Neural progenitor cell (in vitro differentiated cells): Measurements from ENCODE around the gene SLC6A11. TPM values are rescaled to one million over a fixed set of nuclear protein-coding genes. Genes with fewer than 3 reads are reported as not detected.

Source experiments
- DNase-seq: peaks from one replicate; pipeline ENCODE4 v3.0.0-alpha.2; 2016; ENCODE audit warnings: low spot score
- H2AFZ ChIP-seq: fragments of 200-600 bp; sonication (generic); replicated peaks from 2 replicates; pipeline ENCODE4 v1.6.1; 2016; ENCODE audit warnings: antibody characterized with exemption
- H3F3A ChIP-seq: fragments of 200-600 bp; sonication (generic); 2 replicates; pipeline ENCODE4 v1.6.1; 2016; ENCODE audit warnings: antibody characterized with exemption, low read depth
- H3K27ac ChIP-seq: fragments of 200-600 bp; sonication (generic); 2 replicates; pipeline ENCODE4 v1.5.1; 2016; ENCODE audit warnings: mild to moderate bottlenecking
- H3K27me3 ChIP-seq: fragments of 200-600 bp; sonication (generic); 2 replicates; pipeline ENCODE4 v1.6.1; 2016; ENCODE audit warnings: mild to moderate bottlenecking, moderate library complexity
- H3K36me3 ChIP-seq: fragments of 200-600 bp; sonication (generic); 2 replicates; pipeline ENCODE4 v1.5.1; 2016
- H3K4me1 ChIP-seq: fragments of 200-600 bp; sonication (generic); 2 replicates; pipeline ENCODE4 v1.6.1; 2016; ENCODE audit warnings: mixed run types
- H3K4me2 ChIP-seq: fragments of 200-600 bp; sonication (generic); 2 replicates; pipeline ENCODE4 v1.6.1; 2016
- H3K4me3 ChIP-seq: fragments of 200-600 bp; sonication (generic); 2 replicates; pipeline ENCODE4 v1.5.1; 2016
- H3K79me2 ChIP-seq: fragments of 200-600 bp; sonication (generic); 2 replicates; pipeline ENCODE4 v1.6.1; 2016; ENCODE audit warnings: low read depth
- H3K9ac ChIP-seq: fragments of 200-600 bp; sonication (generic); 2 replicates; pipeline ENCODE4 v1.6.1; 2016
- H3K9me3 ChIP-seq: fragments of 200-600 bp; sonication (generic); 2 replicates; pipeline ENCODE4 v1.5.1; 2016; ENCODE audit warnings: low read depth
- H4K20me1 ChIP-seq: fragments of 200-600 bp; sonication (generic); 2 replicates; pipeline ENCODE4 v1.6.1; 2016; ENCODE audit warnings: low read depth
- H3K27ac Mint-ChIP-seq: 3 replicates; pipeline ENCODE4 v1.8.0; 2021; ENCODE audit warnings: mixed read lengths
- H3K27me3 Mint-ChIP-seq: 2 replicates; pipeline ENCODE4 v1.8.0; 2022; ENCODE audit warnings: low read depth, mild to moderate bottlenecking, inconsistent platforms, moderate library complexity, mixed read lengths; ENCODE audit not compliant: insufficient read depth
- H3K36me3 Mint-ChIP-seq: 3 replicates; pipeline ENCODE4 v1.8.0; 2021; ENCODE audit warnings: mixed read lengths
- H3K4me1 Mint-ChIP-seq: 3 replicates; pipeline ENCODE4 v1.8.0; 2021; ENCODE audit warnings: mixed read lengths
- H3K4me3 Mint-ChIP-seq: 3 replicates; pipeline ENCODE4 v1.8.0; 2021; ENCODE audit warnings: mild to moderate bottlenecking, moderate library complexity, mixed read lengths
- H3K9me3 Mint-ChIP-seq: 3 replicates; pipeline ENCODE4 v1.8.0; 2020; ENCODE audit warnings: mixed read lengths
- EZH2 ChIP-seq: fragments of 200-600 bp; sonication (generic); IDR thresholded peaks from 2 replicates; pipeline ENCODE4 v1.6.1; 2017; ENCODE audit warnings: antibody characterized with exemption, mild to moderate bottlenecking, moderate library complexity
- EZH2phosphoT487 ChIP-seq: fragments of 200-600 bp; sonication (generic); IDR thresholded peaks from 2 replicates; pipeline ENCODE4 v1.6.1; 2017; ENCODE audit warnings: antibody characterized with exemption
- total RNA-seq: library from RNA; depleted of rRNA; stranded (reverse); fragments of >200 nt; gene quantifications from 2 replicates; pipeline ENCODE4 v1.2.3, GENCODE V29; 2015; ENCODE audit warnings: low replicate concordance
- TF ChIP-seq, protein P1 (sequence below): fragments of 200-600 bp; sonication (generic); IDR thresholded peaks from 2 replicates; pipeline ENCODE4 v1.5.1; 2017; ENCODE audit warnings: antibody characterized with exemption, mild to moderate bottlenecking

SLC6A11 gene
- total RNA-seq, 1 donor from 2014 or later: 0.86 TPM

DNA sequence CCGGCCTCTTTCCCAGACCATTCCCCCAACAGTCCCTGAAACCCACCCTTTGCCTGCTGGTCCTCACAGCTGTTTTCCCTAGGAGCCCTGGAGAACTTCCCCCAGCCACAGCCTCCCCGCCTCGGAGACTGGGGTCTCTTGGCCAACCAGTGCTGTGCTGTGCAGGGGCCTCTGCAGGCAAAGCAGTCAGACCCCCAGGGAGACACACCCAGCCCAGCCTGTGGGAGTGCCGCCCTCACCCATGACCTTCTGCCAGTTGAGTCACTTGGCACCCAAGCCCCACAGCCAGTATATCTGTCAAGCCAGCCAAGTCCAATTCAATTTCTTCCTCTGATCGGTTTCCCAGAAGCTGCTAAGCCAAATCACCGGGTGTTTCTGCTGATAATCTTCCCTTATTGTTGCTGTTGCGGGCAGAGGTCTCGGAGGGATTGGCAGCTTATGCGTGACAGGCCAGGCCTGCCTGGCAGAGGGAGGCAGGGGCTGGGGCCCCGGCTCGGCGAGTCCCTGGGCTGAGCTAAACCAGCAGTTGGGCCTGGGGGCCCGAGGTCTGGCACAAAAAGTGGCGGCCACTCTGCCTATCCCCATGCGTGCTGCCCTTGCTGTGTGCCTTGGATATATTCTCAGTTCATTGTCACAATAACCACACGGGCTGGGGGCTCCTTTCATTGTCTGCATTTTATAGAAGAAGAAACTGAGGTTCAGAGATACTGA lies 110.9 kb downstream of the SLC6A11 start:
- Histone ChIP-seq H3K9me3 (no peaks in the 10 kb centered on the region), H2AFZ (no peak overlapping the region), H3K27ac (no peak overlapping the region), H3K9ac (no peak overlapping the region), H3K4me2 (no peak overlapping the region), H3K36me3 (no peaks in the 10 kb centered on the region), H4K20me1 (no peaks in the 10 kb centered on the region), H3K79me2 (no peaks in the 10 kb centered on the region), H3K4me1 (peaks cover 8% of the 10 kb centered on the region), H3K27me3 (peaks cover 16% of the 10 kb centered on the region), H3K4me3 (no peak overlapping the region), H3F3A (no peaks in the 10 kb centered on the region)
- H3K27ac Mint-ChIP-seq: no peak overlapping the region
- TF ChIP-seq, protein P1, sequence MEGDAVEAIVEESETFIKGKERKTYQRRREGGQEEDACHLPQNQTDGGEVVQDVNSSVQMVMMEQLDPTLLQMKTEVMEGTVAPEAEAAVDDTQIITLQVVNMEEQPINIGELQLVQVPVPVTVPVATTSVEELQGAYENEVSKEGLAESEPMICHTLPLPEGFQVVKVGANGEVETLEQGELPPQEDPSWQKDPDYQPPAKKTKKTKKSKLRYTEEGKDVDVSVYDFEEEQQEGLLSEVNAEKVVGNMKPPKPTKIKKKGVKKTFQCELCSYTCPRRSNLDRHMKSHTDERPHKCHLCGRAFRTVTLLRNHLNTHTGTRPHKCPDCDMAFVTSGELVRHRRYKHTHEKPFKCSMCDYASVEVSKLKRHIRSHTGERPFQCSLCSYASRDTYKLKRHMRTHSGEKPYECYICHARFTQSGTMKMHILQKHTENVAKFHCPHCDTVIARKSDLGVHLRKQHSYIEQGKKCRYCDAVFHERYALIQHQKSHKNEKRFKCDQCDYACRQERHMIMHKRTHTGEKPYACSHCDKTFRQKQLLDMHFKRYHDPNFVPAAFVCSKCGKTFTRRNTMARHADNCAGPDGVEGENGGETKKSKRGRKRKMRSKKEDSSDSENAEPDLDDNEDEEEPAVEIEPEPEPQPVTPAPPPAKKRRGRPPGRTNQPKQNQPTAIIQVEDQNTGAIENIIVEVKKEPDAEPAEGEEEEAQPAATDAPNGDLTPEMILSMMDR: no peak
- TF ChIP-seq EZH2: no peak
- no peak for TF ChIP-seq EZH2phosphoT487
- no peaks in the 10 kb centered on the region for H3K9me3 Mint-ChIP-seq
- H3K36me3 Mint-ChIP-seq: no peaks in the 10 kb centered on the region
- H3K4me1 Mint-ChIP-seq: peaks cover 12% of the 10 kb centered on the region
- no peak overlapping the region for H3K4me3 Mint-ChIP-seq
- no peak for DNase-seq
- H3K27me3 Mint-ChIP-seq: peaks cover 7% of the 10 kb centered on the region

DNA sequence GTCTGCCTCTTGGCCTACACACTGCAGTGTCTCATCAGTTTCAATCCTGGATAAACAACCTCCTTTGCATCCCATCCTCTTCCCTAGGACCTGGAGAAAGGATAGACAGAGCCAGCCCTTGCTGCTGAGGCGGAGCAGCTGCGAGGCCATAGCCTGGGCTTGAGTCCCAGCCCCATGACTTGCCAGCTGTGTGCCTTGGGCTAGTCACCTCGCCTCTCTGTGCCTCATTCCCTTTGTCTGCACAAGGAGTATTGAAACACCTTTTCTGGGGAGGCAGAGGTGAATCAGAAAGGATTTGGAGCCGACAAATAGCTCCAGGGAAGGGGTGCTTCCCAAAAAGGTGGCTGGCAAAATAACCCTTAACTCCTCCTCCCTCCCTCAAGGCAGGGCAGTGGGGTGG lies 111.5 kb downstream of the SLC6A11 start:
- Mint-ChIP-seq H3K27me3 (peaks cover 7% of the 10 kb centered on the region), H3K27ac (no peak overlapping the region), H3K36me3 (no peaks in the 10 kb centered on the region), H3K4me1 (peaks cover 14% of the 10 kb centered on the region), H3K9me3 (no peaks in the 10 kb centered on the region), H3K4me3 (no peak overlapping the region)
- no peaks in the 10 kb centered on the region for H3K36me3 ChIP-seq
- no peak overlapping the region for H3K27ac ChIP-seq
- no peak overlapping the region for H3K9ac ChIP-seq
- no peak overlapping the region for H2AFZ ChIP-seq
- H3K4me2 ChIP-seq: no peak overlapping the region
- H3K79me2 ChIP-seq: no peaks in the 10 kb centered on the region
- peaks cover 8% of the 10 kb centered on the region for H3K4me1 ChIP-seq
- no peaks in the 10 kb centered on the region for H3K9me3 ChIP-seq
- no peak overlapping the region for H3K4me3 ChIP-seq
- H3F3A ChIP-seq: no peaks in the 10 kb centered on the region
- no peaks in the 10 kb centered on the region for H4K20me1 ChIP-seq
- peaks cover 11% of the 10 kb centered on the region for H3K27me3 ChIP-seq
- DNase-seq: no peak
- TF ChIP-seq EZH2 (no peak), EZH2phosphoT487 (no peak)
- TF ChIP-seq, protein P1: no peak

DNA sequence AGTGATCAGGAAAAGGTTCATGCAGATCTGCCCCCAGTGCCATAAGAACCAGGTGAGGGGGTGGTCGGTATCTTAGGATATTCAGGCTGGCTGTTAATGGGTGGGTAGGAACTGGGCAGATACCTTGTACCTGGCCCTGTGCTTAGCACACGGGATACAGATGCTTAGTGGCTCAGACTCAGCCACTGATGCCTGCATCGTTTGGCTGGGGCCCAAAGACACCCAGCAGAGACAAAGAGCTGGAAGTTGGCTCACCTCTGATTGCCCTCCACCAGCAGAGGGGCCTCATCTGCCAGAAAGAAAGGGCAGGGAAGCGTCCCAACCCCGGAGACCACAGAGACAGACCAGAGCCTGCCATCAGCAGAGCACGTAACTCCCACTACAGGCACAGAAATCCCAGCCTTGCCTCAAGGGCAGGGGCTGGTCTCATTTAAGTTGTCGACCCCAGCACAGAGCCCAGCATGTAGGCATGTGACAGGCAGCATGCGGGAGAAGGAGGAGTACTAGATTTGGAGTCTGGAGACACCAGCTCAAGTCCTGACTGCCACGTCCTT lies 112.5 kb downstream of the SLC6A11 start:
- H3K4me1 Mint-ChIP-seq: peaks cover 14% of the 10 kb centered on the region
- peaks cover 1% of the 10 kb centered on the region for H3K27me3 ChIP-seq
- no peaks in the 10 kb centered on the region for H3K79me2 ChIP-seq
- peaks cover 8% of the 10 kb centered on the region for H3K4me1 ChIP-seq
- H3K9me3 ChIP-seq: no peaks in the 10 kb centered on the region
- H2AFZ ChIP-seq: no peak overlapping the region
- H3K27ac Mint-ChIP-seq: peak overlapping the region; percentile 17
- H3F3A ChIP-seq: no peaks in the 10 kb centered on the region
- no peak overlapping the region for H3K4me2 ChIP-seq
- no peaks in the 10 kb centered on the region for H4K20me1 ChIP-seq
- H3K4me3 ChIP-seq: no peak overlapping the region
- H3K9me3 Mint-ChIP-seq: no peaks in the 10 kb centered on the region
- H3K4me3 Mint-ChIP-seq: no peak overlapping the region
- H3K9ac ChIP-seq: no peak overlapping the region
- TF ChIP-seq, protein P1: no peak
- no peak for TF ChIP-seq EZH2
- TF ChIP-seq EZH2phosphoT487: no peak
- H3K27me3 Mint-ChIP-seq: peaks cover 7% of the 10 kb centered on the region
- no peak overlapping the region for H3K27ac ChIP-seq
- H3K36me3 ChIP-seq: no peaks in the 10 kb centered on the region
- no peak for DNase-seq
- no peaks in the 10 kb centered on the region for H3K36me3 Mint-ChIP-seq
